ENCODE results near the gene CD38.
"Not testable (repeated sequence)": the region's sequence is repeated elsewhere in the genome, so short reads cannot be mapped to it uniquely, and the experiment has no call there.

Gene CD38

DNA sequence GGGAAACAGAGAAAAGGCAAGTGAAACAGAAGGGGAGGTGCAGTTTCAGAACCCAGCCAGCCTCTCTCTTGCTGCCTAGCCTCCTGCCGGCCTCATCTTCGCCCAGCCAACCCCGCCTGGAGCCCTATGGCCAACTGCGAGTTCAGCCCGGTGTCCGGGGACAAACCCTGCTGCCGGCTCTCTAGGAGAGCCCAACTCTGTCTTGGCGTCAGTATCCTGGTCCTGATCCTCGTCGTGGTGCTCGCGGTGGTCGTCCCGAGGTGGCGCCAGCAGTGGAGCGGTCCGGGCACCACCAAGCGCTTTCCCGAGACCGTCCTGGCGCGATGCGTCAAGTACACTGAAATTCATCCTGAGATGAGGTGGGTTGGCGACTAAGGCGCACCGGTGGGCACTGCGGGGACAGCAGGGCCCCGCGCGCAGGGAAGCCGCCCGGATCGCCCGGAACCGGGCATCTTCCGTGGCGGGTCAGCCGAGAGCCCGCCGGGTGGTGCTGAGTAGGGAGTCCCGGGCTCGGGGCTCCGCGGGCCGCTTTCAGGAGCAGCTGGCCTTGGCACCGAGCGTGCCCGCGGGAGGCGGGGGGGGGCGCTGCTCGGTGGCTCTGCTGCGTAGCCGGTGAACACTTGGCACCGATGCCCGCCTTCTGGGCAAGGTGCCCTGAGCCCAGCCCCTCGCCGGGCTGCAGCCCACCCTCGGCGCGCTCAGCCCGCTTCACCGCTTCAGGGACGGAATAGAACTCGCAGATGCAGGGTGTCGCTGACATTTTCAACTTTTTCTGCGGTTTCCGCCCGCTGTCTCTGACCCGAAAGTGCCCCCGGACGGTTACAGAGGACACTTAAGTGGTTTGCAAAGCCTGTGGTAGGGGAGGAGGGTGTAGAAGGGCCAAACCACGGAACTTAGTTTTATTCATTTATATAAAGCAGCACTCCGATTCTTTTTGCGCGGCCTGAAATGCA is at the start of gene CD38:
TSS of gene CD38 (plus strand) at position 40 of the 953 bp plus-strand sequence. CDS start at position 127, 87 bp downstream.
- DNase-seq = no peak

DNA sequence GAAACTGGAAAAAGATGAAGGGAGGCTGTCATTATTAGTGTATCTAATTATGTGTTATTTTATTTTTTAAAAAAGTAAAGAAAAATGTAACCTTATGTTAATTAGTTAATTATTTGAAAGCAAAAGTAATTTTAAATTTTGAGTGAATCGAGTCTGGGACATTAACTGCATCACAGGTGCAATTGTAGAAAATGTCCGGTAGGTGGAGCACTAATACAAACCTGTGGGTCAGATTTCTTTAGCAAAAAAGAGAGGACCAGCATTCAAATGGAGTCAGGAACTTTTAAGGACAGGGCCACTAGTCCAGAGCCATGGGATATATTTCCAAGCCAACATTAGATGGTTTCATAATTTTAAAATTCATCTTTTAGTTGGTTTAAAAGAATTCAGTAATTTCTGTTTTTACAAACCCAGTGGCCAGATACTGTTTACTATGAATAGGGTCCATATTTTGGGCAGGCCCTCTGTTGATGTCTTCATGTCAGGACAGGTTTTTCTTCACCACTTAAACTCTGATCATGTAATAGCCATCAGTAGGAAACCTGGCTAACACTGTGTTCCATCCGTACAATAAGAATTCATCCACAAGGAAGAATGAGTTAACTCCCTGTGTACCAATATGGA is 48.1 kb upstream of the CD38 start:
- no peak for DNase-seq

DNA sequence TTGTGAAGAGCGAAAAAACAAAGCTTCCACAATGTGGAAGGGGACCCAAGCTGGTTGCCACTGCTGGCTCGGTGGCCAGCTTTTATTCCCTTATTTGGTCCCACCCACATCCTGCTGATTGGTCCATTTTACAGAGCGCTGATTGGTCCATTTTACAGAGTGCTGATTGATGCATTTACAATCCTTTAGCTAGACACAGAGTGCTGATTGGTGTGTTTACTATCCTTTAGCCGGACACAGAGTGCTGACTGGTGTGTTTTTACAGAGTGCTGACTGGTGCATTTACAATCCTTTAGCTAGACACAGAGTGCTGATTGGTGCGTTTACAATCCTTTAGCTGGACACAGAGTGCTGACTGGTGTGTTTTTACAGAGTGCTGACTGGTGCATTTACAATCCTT is 45.1 kb upstream of the CD38 start:
- not testable (repeated sequence) for DNase-seq

DNA sequence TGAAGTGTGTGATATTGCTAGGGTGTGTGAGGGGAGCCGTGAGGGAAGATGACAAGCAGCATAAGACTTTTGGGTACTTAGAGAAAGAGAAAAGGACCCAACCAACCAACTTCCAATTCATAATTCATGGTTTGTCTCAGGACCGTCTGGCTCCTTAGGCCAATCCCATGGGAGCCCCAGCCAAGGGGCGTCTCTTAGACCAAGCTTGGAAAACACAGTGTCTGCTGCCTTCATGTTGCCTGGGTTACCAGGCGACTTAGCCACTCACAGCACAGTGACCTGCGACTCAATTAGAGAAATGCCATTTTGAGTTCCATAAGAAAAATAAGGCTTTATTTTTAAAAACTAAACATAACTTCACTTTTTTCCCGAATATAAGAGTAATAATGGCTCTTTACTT is 42.6 kb upstream of the CD38 start:
- DNase-seq = no peak

DNA sequence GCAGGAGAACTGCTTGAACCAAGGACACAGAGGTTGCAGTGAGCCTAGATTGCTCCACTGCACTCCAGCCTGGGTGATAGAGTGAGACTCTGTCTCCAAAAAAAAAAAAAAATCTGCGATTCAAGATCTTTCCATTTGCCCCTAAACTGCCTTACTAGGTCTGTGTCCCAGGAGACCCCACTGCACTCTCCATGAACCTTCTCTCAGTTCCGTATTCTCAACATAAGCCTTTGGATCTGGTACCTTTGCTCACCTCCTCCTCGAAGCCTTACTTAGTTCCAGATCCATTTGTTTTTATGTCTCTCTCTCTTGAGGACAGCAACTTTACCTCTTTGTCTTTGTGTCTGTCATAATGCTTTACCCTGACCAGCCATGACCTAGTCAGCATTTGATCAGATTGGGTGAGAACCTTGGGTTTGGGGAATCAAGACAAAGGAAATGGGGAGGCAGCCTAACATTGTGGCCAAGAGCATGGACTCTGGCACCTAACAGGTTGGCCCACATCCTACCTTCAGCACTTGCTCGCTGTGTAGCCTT is 41.5 kb upstream of the CD38 start:
- DNase-seq = no peak

DNA sequence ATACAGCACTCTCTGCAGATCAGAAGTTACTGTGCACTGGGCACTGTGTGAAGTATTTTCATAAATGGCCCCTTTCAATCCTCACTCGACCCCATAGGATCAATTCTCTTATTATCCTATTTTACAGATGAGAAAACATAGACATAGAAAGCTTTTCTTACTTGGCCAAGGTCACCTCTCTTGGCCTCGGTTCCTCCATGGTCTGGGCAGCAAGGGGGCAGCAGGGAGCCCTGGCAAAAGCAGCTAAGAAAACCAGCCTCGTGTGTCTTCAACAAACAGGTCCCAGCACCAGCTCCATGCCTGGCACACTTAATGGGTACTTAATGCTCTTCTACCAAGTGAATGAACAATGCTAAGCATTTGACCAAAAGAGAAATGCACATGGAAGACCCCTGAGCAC is 40.9 kb upstream of the CD38 start:
- DNase-seq = no peak

DNA sequence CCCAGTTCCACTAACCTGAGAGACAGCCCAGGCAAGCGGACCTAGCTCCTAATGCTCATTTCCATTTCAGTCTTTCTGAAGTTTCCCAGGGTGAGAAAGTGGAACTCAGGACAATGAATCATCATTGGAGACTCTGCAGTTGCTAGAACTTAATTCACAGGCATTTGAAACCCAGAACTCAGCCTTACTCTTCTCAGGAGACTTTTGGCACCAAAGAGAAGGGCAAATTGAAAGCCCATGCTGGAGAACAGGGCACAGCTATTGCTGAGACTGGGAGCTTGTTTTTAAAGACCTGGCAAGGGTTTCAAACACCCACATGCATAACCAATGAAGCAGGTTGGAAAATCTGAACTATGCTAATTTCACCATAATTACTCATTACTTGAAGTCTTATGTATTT is 39.3 kb upstream of the CD38 start:
- no peak for DNase-seq

DNA sequence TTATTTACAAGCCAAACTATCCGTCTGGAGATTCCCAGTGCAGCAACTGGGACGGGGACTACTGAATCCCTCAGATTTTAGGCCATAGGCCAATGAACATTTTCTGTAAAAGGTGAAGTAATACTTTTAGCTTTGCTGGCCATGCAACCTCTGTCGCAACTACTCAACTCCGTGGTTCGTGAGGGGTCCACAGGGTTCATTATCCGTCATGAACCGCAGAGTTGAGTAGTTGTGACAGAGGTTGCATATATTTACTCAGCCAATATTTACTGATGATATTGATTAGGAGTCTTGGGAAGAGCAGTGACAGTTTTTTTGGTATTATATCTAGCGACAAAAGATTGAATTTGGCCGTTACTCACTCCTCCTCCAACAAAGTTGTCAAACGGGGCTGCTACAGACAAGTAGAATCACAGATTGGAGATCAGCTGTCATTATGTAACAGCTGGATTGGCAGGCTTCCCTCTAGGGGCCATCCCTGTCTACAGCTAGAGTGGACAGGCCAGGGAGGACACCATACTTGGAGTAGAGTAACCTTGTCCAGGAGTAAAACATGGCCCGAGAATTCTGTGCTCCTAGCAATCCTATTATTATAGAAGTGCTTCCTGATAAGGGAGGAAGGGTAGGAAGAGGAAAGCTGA is 37.2 kb upstream of the CD38 start:
- DNase-seq = no peak

DNA sequence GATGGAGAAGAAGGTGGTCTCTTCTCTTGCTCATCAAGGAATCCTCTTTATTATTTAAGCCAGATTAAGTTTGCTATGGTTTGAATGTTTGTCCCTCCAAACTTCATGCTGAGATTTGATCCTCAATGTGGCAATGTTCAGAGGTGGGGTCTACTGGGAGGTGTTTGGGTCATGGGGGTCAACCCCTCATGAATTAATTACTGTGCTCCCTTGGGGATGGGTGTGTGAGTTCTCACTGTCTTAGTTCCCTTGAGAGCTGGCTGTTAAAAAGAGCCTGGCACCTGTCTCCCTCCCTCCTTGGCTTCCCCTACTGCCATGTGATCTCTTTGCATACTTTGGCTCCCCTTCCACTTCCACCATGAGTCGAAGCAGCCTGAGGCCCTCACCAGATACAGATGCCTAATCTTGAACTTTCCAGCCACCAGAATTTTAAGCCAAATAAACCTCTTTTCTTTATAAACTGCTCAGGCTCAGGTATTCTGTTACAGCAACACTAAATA is 36.0 kb upstream of the CD38 start:
- DNase-seq = no peak

DNA sequence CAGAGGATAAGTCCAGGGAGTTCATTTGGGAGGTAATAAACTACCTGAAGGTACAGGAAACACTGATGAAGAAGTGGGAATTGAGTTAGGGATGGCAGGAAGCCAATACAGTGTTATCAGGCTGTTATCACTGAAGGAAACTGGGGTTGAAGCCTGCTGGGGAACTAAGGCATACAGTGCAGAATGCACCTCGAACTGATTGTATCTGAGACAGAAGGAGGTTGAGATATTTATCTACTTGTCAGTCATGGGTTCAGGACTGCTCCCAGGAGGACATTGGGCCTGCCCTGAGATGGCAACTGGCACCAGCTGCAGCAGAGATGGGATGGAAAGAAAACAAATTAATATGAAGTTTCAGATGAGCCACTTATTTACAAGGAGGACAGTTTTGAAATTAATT is 35.5 kb upstream of the CD38 start:
- DNase-seq = no peak

DNA sequence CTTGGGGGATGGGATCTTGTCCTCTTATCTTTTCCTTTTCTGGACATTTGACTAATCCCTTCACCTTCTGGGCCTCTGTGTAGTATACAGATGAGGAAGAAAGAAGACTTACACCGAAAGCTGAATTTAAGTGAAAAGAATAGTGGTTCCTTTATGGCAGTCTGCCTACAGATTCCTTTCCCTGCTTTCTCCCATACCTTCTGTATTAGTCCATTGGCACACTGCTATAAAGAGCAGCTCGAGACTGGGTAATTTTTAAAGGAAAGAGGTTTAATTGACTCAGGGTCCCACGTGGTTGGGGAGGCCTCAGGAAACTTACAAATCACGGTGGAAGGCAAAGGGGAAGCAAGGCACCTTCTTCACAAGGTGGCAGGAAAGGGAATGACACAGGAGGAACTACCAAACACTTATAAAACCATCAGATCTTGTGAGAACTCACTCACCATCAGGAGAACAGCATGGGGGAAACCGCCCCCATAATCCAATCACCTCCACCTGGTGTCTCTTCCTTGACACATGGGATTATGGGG is 34.0 kb upstream of the CD38 start:
- DNase-seq = no peak

DNA sequence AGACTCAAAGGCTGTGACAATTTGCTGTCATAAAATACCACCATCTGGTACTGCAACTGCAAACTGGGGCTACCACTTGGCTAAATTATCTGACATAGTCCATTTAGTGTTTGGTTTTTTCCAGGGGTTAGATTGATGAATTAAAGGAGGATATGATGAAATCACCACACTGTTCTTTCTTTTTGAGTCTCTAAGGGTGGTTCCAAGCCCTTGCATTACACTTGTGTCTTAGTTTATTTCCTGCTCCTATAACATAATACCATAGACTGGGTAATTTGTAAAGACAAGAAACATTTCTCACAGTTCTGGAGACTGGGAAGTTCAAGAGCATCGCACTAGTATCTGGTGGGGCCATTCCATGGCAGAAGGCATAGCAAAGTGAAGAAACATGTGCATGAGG is 32.0 kb upstream of the CD38 start:
- DNase-seq = no peak

DNA sequence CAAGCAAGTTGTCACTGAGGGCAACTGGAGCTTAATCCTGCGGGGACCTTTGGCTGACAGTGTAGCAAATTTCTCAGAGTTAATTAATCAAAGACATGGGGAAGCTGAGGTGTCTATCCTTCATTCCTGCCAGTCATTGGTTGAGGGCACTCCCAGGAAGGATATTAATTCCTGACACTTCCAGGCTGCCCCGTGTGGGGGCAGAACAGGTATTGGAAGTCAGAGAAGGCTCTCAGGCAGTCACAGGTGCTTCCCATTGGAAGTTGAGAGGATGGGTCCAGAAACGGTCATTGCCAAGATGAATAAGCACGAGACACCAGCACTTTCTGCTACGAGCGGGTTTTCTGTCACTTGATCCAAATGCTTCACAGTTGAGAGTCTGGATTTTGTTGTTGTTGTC is 29.1 kb upstream of the CD38 start:
- DNase-seq = no peak

DNA sequence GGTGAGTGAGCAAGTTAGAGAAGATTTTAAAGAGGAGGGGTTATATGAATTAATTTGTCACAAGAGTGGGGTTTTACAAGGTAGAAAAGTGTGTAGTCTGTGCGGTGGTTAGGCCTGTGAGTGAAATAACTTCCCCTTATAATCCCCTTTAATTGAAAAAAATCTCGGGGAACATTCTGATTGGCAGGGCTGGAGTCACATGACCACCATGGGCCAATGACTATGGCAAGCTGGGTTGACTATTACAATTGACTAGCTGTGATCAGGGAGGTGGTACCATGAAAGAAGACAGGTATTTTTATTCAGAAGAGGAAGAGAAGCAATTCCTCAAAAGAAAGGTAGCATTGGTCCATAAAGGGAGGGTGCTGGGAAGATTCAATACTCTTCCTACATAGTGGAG is 27.0 kb upstream of the CD38 start:
- no peak for DNase-seq

DNA sequence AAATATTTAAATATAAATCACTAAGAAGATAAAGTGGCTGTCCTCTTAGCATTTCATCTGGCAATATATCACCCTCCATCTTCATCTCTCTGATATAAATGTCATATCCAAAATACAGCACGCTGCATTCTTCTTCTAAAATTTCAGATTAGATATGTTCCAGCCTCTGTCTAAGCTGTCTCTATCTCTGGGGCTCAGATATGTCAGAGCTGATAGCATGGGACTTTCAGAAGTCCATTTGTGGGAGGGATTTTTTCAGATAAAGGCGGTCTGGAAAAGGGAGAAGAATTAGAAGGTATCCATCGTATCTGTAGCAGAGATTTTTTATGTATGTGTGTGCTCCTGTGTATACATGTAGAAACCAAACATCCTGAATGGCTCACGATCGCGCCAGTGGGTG is 25.0 kb upstream of the CD38 start:
- no peak for DNase-seq

DNA sequence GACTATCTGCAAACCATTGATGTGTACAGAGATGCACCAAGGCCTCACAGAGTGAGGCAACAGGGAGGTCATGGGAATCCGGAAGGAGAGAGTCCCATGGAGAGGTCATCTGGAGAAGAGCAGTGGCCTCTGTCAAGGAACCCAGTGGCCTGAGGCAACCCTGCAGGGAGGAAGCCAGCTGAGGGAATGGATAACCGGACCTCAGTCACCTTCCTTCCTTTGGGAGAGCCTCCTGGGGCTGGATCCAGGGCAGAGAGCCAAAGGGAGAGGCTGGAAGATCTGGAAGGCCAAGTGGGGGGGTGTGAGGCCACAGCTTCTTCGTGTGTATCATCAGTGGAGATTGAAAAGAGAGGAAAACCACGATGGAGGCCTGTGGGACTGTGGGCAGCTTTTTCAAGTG is 24.3 kb upstream of the CD38 start:
- no peak for DNase-seq

DNA sequence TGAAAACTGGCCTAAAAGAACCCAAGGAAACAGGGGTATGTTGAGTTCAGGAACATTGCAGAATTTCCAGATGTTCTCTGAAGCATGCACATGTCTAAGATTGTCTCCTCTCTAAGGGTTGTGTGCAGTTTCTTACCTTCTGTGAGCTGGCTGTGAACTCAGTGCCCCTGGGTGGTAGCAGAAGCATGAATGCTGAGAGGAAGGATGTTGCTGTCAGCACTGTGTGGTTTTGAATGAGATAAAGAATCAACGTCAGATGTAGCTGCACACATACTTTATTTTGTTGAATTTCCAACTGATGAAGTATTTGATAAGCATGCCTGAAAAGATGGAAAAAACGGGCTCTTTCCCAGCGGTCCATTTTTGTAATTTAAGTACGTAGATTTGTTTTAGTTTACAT is 23.8 kb upstream of the CD38 start:
- no peak for DNase-seq

DNA sequence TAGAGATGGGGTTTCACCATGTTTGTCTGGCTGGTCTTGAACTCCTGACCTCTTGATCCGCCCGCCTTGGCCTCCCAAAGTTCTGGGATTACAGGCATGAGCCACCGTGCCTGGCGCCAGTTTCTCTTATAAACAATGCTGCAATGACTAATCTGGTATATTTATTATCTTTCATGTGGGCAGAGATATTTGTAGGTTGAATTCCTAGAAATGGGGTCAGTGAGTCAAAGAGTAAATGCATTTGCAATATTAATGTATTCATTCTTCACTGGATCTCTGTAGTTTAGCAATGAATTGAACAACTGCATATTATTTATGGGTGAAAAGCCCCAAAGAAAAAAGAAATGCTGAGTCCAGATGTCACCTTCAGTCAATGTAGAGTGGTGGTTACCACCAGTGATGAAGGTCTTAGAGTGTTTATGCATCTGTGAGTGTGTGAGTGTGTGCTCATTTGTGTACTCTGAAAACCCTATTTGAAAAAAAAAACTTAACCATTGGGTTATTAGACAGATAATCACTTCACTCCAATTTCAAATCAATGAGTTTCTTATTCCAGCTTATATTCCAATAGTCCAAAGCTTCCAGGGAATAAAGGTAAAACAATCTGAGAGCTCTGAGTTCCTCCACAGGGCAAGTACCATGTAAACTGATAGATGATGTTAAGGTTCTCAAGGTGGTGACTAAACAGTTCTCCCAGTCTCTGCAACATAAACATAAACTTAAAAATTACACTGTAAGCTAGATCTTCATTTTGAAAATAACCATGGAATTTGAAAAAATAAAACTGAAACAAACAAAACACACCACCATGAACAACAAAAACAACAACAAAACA is 22.6 kb upstream of the CD38 start:
- no peak for DNase-seq

DNA sequence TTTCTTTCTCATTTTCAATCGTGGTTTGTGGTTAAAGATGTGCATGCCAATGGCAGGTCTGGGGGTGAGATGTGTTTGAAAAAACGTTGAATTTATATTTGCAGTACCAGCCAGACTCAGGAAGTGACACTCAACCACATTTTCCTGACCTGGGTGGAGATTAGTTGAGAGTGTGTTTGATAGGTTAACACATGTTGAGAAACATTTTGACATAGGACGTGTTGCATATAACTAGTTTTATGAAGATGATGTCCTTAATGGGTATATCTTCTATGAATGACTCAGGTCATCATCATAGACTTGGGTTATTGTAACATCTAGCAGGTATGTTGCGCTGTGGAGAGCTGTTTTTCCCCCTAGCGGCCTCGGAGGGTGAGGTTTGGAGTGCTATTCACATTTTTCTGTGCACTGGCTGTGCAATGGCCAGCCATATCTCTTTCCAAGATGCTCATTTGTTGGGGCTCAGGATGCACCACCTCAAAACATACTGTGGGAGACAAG is 21.7 kb upstream of the CD38 start:
- DNase-seq = no peak

DNA sequence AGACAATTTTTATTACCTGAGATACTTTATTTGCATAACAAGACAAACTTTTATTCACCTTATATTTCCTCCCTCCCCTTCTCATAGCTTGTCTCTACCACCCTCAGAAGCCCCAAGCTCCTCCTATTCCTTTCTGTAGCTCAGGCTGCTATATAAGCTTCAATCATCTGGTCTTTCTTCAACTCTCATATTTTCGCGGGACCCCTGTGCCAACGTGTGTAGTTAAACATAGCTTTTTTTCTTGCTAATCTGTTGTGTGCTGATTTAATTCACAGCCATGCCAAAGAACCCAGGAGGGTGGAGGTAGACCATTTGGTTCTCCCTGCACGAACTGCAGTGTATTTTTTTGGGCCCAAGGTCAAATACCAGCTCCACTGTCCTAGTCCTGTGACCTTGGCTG is 21.1 kb upstream of the CD38 start:
- DNase-seq = no peak

DNA sequence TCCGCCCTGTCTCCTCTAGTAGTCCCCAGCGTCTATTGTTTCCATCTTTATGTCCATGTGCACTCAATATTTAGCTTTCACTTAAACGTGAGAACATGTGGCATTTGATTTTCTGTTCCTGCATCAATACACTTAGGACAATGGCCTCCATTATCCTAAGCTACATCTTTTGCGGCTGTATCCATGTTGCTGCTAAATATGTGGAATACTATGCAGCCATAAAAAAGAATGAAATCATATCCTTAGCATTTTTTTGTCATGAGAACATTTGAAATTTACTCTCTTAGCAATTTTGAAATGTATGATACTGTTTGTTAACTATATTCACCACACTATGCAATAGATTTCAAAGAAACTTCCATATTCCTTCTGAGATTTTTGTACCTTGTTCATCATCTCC is 19.8 kb upstream of the CD38 start:
- DNase-seq = no peak

DNA sequence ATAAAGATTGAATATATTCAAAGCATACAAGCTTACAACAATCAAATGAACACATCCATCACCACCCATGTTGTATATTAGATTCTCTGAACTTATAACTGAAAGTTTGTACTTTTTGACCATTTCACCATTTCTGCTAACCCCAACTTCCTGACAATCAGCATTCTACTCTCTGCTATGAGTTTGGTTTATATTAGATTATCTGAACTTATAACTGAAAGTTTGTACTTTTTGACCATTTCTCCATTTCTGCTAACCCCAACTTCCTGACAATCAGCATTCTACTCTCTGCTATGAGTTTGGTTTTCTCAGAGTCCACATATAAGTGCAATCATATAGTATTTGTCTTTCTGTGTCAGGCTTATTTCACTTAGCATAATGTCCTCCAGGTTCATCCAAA is 15.7 kb upstream of the CD38 start:
- DNase-seq = not testable (repeated sequence)

Data from NCI-H2029 (cell line).